ENCODE measurements around the gene ABCA7. TPM values are rescaled to one million over a fixed set of nuclear protein-coding genes. Genes with fewer than 3 reads are reported as not detected.

ABCA7 gene
- total and polyA plus RNA-seq, 2 of the 8 experiments (the other 6 are each of a cell fraction or from before 2014, with no cell fraction given) = 10.4 to 25.6 TPM

GRCh38 chr19:1061987-1062386 lies 22.1 kb downstream of the ABCA7 start:
- Histone ChIP-seq H3K9me3 (ENCODE audit: insufficient read depth in 2 of 2, low read depth in 1 of 2, low read length in 1 of 2) (peaks cover 24 to 41% of the 10 kb centered on the region in 2 experiments), H3K79me2 (ENCODE audit: control insufficient read depth in 1 of 2, insufficient read depth in 2 of 2, low read length in 2 of 2) (no peaks in the 10 kb centered on the region), H3K56ac (replicated peaks; ENCODE audit: insufficient read length, low read depth, low read length) (no peak overlapping the region), H3K27me3 (replicated peaks in 1 of 4; ENCODE audit: control insufficient read depth in 3 of 4, extremely low read depth in 1 of 4, insufficient read depth in 3 of 4, low read length in 3 of 4) (peaks cover 0 to 21% (median 14%) of the 10 kb centered on the region in 4 experiments; a peak in 4 of 7 replicates), H3K4me3 (ENCODE audit: extremely low read depth in 1 of 4, insufficient read depth in 2 of 4, low read depth in 3 of 4, low read length in 4 of 4) (no peak overlapping the region), H4K5ac (ENCODE audit: insufficient read length, low read depth, low read length) (no peak overlapping the region), H2AK5ac (ENCODE audit: low read depth, low read length) (no peak overlapping the region), H2BK12ac (ENCODE audit: low read depth, low read length) (no peak overlapping the region), H3K18ac (ENCODE audit: extremely low read depth, low read length) (no peak overlapping the region), H4K8ac (ENCODE audit: extremely low read depth, insufficient read depth, low read length) (no peak overlapping the region), H2BK120ac (replicated peaks; ENCODE audit: low read depth, low read length) (no peak overlapping the region), H2AFZ (ENCODE audit: low read length) (no peak overlapping the region), H2BK20ac (ENCODE audit: low read length) (0 out of 2 replicates have a peak overlapping the region, but pooled peaks have one; percentile 9), H3K9ac (replicated peaks in 1 of 4; ENCODE audit: extremely low read depth in 1 of 4, low read depth in 3 of 4, low read length in 3 of 4) (no peak overlapping the region), H4K91ac (replicated peaks; ENCODE audit: insufficient read length, low read length) (no peak overlapping the region), H3K79me1 (ENCODE audit: low read depth, low read length) (no peaks in the 10 kb centered on the region), H3K14ac (ENCODE audit: insufficient read length) (no peak overlapping the region), H3K4me2 (ENCODE audit: insufficient read depth in 1 of 2, low read depth in 2 of 2, low read length in 2 of 2) (no peak overlapping the region), H3K4me1 (replicated peaks in 1 of 4; ENCODE audit: control insufficient read depth in 3 of 4, insufficient read depth in 4 of 4, low read length in 3 of 4) (peaks cover 0 to 27% (median 15%) of the 10 kb centered on the region in 4 experiments; a peak in 6 of 7 replicates), H3K27ac (ENCODE audit: low read depth, low read length) (no peak overlapping the region), H3K36me3 (ENCODE audit: control insufficient read depth in 2 of 4, insufficient read depth in 4 of 4, low read length in 3 of 4) (peaks cover 0 to 23% (median 6%) of the 10 kb centered on the region in 4 experiments; a peak in 4 of 8 replicates), H3K23ac (ENCODE audit: insufficient read length) (no peak overlapping the region), H2BK15ac (ENCODE audit: low read length) (no peak overlapping the region), H3K23me2 (ENCODE audit: low read depth, low read length) (peaks cover 8% of the 10 kb centered on the region; the same call in 1 of the 2 replicates), H4K20me1 (replicated peaks in 1 of 2; ENCODE audit: control insufficient read depth in 1 of 2, insufficient read depth in 2 of 2, low read length in 2 of 2) (peaks cover 0 to 7% of the 10 kb centered on the region in 2 experiments), H3K4ac (replicated peaks; ENCODE audit: insufficient read length, low read depth, low read length) (no peak overlapping the region), H2BK5ac (ENCODE audit: low read depth, low read length) (peak overlapping the region; percentile 8)
- ChIA-PET POLR2A (ENCODE audit: partially characterized antibody) (interaction anchor here (1.2 to 6.9 kb wide), 5 partner anchors 11 to 33 kb away, joined by 4 to 97 read pairs (median 6); partner anchors contain the start of gene CNN2), CTCF (ENCODE audit: partially characterized antibody) (interaction anchor here (0.6 to 1.5 kb wide), 3 partner anchors 23 to 883 kb away, joined by 3 to 4 read pairs (median 3); partner anchors contain the start of gene ABCA7)
- DNase-seq (ENCODE audit: low read depth in 1 of 2, low spot score in 2 of 2) = no peak
- FAIRE-seq = no peak
- WGBS, 2 experiments (ENCODE audit: extremely low coverage in 1 of 2, insufficient coverage in 1 of 2, insufficient read length in 1 of 2, insufficient replicate concordance in 2 of 2, low coverage in 1 of 2, low lambda C conversion rate in 2 of 2, missing lambda C conversion rate in 1 of 2) = 97% methylated on average over 14 of the region's 20 CpGs; no CpG with 5 or more reads in 1 of the 2 experiments
- TF ChIP-seq ATF2 (IDR thresholded peaks at IDR 0.05; ENCODE audit: low read length) (no peak), TCF12 (IDR thresholded peaks at IDR 0.05; ENCODE audit: low read depth, low read length) (no peak), POLR2A (IDR thresholded peaks at IDR 0.05; ENCODE audit: control extremely low read depth in 1 of 2, low read depth in 2 of 2, low read length in 2 of 2) (no peak), GABPA (IDR thresholded peaks at IDR 0.05; ENCODE audit: borderline replicate concordance, insufficient read depth, low read length) (no peak), TEAD4 (IDR thresholded peaks at IDR 0.05; ENCODE audit: low read depth, low read length) (no peak), KDM1A (IDR thresholded peaks at IDR 0.05; ENCODE audit: borderline replicate concordance, low read length) (no peak), MAX (IDR thresholded peaks at IDR 0.05) (no peak), EP300 (IDR thresholded peaks at IDR 0.05; ENCODE audit: borderline replicate concordance in 1 of 2, low read depth in 2 of 2, low read length in 2 of 2) (no peak), JUND (IDR thresholded peaks at IDR 0.05; ENCODE audit: low read length) (no peak), SAP30 (IDR thresholded peaks at IDR 0.05; ENCODE audit: insufficient read depth, insufficient replicate concordance, low read length) (no peak), POLR2AphosphoS5 (IDR thresholded peaks at IDR 0.05; ENCODE audit: low read depth, low read length) (no peak)
